ENCODE measurements around the gene CACFD1.

The CACFD1 gene

GRCh38 chr9:133517711-133518110 is 57.9 kb downstream of the CACFD1 start:
- H3K9me3 ChIP-seq (ENCODE audit: control insufficient read depth, insufficient read depth, low read length) = no peaks in the 10 kb centered on the region
- H3K4me3 ChIP-seq (ENCODE audit: low read length) = no peak overlapping the region
- no peak for DNase-seq (ENCODE audit: low read depth, low spot score)
- H3K27me3 ChIP-seq (ENCODE audit: control insufficient read depth, insufficient read depth, low read length) = no peaks in the 10 kb centered on the region
- peaks cover 5% of the 10 kb centered on the region; the same call in 1 of the 2 replicates for H3K4me1 ChIP-seq (ENCODE audit: control insufficient read depth, insufficient read depth, low read length)
- no peak overlapping the region for H3K27ac ChIP-seq (ENCODE audit: low read length)
- WGBS (ENCODE audit: insufficient coverage, insufficient read length) = no CpG with 5 or more reads among the region's 8 CpGs
- H3K36me3 ChIP-seq (ENCODE audit: control insufficient read depth, insufficient read depth, low read length) = no peaks in the 10 kb centered on the region; the same call in 1 of the 2 replicates

DNA sequence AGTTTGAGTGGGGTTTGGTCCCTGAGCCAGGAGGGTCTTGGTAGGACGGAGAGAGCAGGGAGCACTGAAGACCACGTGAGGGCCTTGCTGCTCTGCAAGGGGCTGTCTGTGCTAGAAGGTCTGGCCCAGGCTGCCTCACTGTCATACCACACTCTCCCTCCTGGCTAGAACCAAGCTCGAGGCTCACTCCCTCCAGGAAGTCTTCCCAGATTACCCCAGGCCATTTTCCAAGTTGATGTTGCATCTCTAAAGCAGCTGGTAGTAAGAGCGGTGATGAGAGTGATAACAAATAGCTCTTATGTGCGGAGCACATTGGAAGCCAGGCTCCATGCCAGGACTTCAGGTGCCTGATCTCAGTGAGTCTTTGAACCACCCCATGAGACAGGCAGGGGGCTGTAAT is 58.4 kb downstream of the CACFD1 start:
- no peaks in the 10 kb centered on the region for H3K9me3 ChIP-seq (ENCODE audit: control insufficient read depth, insufficient read depth, low read length)
- WGBS (ENCODE audit: insufficient coverage, insufficient read length) = no CpG with 5 or more reads among the region's 5 CpGs
- H3K4me3 ChIP-seq (ENCODE audit: low read length) = no peak overlapping the region
- no peak overlapping the region for H3K27ac ChIP-seq (ENCODE audit: low read length)
- no peaks in the 10 kb centered on the region for H3K27me3 ChIP-seq (ENCODE audit: control insufficient read depth, insufficient read depth, low read length)
- DNase-seq (ENCODE audit: low read depth, low spot score) = no peak
- H3K4me1 ChIP-seq (ENCODE audit: control insufficient read depth, insufficient read depth, low read length) = peaks cover 2% of the 10 kb centered on the region; the same call in 1 of the 2 replicates
- H3K36me3 ChIP-seq (ENCODE audit: control insufficient read depth, insufficient read depth, low read length) = no peaks in the 10 kb centered on the region; the same call in 1 of the 2 replicates

GRCh38 chr9:133518706-133519449 is 59.1 kb downstream of the CACFD1 start:
- H3K4me3 ChIP-seq (ENCODE audit: low read length) = no peak overlapping the region
- H3K4me1 ChIP-seq (ENCODE audit: control insufficient read depth, insufficient read depth, low read length) = no peaks in the 10 kb centered on the region
- H3K27ac ChIP-seq (ENCODE audit: low read length) = no peak overlapping the region
- H3K9me3 ChIP-seq (ENCODE audit: control insufficient read depth, insufficient read depth, low read length) = no peaks in the 10 kb centered on the region
- no CpG with 5 or more reads among the region's 27 CpGs for WGBS (ENCODE audit: insufficient coverage, insufficient read length)
- no peaks in the 10 kb centered on the region for H3K27me3 ChIP-seq (ENCODE audit: control insufficient read depth, insufficient read depth, low read length)
- no peaks in the 10 kb centered on the region; the same call in 1 of the 2 replicates for H3K36me3 ChIP-seq (ENCODE audit: control insufficient read depth, insufficient read depth, low read length)
- DNase-seq (ENCODE audit: low read depth, low spot score) = no peak

- no peaks in the 10 kb centered on the region for H3K9me3 ChIP-seq (ENCODE audit: control insufficient read depth, insufficient read depth, low read length)
- H3K4me1 ChIP-seq (ENCODE audit: control insufficient read depth, insufficient read depth, low read length) = no peaks in the 10 kb centered on the region
- no peak overlapping the region for H3K4me3 ChIP-seq (ENCODE audit: low read length)
- H3K36me3 ChIP-seq (ENCODE audit: control insufficient read depth, insufficient read depth, low read length) = no peaks in the 10 kb centered on the region; the same call in 1 of the 2 replicates
- no peak for DNase-seq (ENCODE audit: low read depth, low spot score)
- no peak overlapping the region for H3K27ac ChIP-seq (ENCODE audit: low read length)
- no peaks in the 10 kb centered on the region for H3K27me3 ChIP-seq (ENCODE audit: control insufficient read depth, insufficient read depth, low read length)
- WGBS (ENCODE audit: insufficient coverage, insufficient read length) = no CpG with 5 or more reads among the region's 7 CpGs
Measured at GRCh38 chr9:133519693-133520092, 59.9 kb downstream of the CACFD1 start.

DNA sequence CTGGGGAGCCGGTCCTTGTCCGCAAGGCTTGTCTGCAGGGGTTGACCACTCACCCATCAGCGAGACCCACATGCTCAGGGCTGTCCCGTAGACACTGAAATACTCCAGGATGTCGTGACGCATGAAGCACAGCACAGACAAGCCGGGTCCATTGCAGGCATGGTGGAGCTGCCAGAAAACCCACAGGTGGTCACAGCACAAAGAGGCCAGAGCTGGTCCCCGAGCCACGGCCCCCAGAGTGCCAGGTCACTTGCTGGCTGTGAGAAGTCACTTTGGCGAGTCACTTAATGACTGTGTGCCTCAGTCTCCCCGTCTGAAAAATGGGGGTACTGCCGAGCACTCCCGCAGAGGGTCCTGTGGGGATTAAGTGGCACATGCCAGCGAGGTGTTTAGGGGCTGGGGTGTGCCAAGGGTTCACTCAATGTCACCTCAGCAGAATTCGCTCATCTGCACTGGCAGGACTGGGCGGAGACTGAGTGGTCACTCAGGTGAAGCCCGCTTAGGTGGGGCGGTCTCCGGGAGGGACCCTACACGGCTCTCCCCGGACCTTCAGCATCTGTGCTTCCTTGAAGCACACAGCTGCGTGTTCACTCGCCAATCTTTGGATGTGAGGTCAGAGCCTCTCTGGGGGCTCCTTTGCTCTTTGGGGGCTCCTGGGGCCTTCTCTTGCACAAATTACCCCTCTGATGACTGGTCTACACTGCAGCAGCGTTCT is 60.5 kb downstream of the CACFD1 start:
- Histone ChIP-seq H3K27me3 (ENCODE audit: control insufficient read depth, insufficient read depth, low read length) (no peaks in the 10 kb centered on the region), H3K4me1 (ENCODE audit: control insufficient read depth, insufficient read depth, low read length) (no peaks in the 10 kb centered on the region), H3K9me3 (ENCODE audit: control insufficient read depth, insufficient read depth, low read length) (no peaks in the 10 kb centered on the region), H3K4me3 (ENCODE audit: low read length) (no peak overlapping the region), H3K27ac (ENCODE audit: low read length) (no peak overlapping the region), H3K36me3 (ENCODE audit: control insufficient read depth, insufficient read depth, low read length) (no peaks in the 10 kb centered on the region; the same call in 1 of the 2 replicates)
- no peak for DNase-seq (ENCODE audit: low read depth, low spot score)
- WGBS (ENCODE audit: insufficient coverage, insufficient read length) = no CpG with 5 or more reads among the region's 24 CpGs
